HepG2 (cell line): ENCODE measurements around the gene ENTPD7. TPM values are rescaled to one million over a fixed set of nuclear protein-coding genes. Genes with fewer than 3 reads are reported as not detected.

Experiments
- CBX1 ChIP-seq: IDR thresholded peaks from one replicate; pipeline ENCODE4 v1.6.1; 2016; ENCODE audit warnings: antibody characterized with exemption, low read depth
- FOSL1 ChIP-seq: sonication (generic); formaldehyde crosslinking; IDR thresholded peaks from 2 replicates; pipeline ENCODE4 v1.9.0; 2021; ENCODE audit warnings: missing genetic modification reagents, borderline replicate concordance
- KDM2A ChIP-seq: sonication (generic); formaldehyde crosslinking; IDR thresholded peaks from 2 replicates; pipeline ENCODE4 v1.4.0; 2020; ENCODE audit warnings: low read depth, missing genetic modification reagents, borderline replicate concordance
- NCOA1 ChIP-seq: sonication (generic); formaldehyde crosslinking; IDR thresholded peaks from 2 replicates; pipeline ENCODE4 v1.9.0; 2021; ENCODE audit warnings: missing genetic modification reagents
- NR2C2 ChIP-seq: sonication (generic); formaldehyde crosslinking; IDR thresholded peaks from 2 replicates; pipeline ENCODE4 v1.4.0; 2020; ENCODE audit warnings: missing genetic modification reagents, mild to moderate bottlenecking, moderate library complexity, borderline replicate concordance
- ONECUT2 ChIP-seq: sonication (generic); formaldehyde crosslinking; IDR thresholded peaks from 2 replicates; pipeline ENCODE4 v1.4.0; 2020; ENCODE audit warnings: missing genetic modification reagents
- PHF5A ChIP-seq: IDR thresholded peaks from one replicate; pipeline ENCODE4 v1.6.1; 2018; ENCODE audit warnings: low read depth, missing genetic modification reagents; ENCODE audit not compliant: unreplicated experiment
- POLR2AphosphoS5 ChIP-seq: IDR thresholded peaks from 2 replicates; pipeline ENCODE4 v1.6.1; 2012; ENCODE audit warnings: low read depth, low read length
- PRMT3 ChIP-seq: sonication (generic); formaldehyde crosslinking; IDR thresholded peaks from 2 replicates; pipeline ENCODE4 v1.8.1; 2022; ENCODE audit warnings: low read depth, mild to moderate bottlenecking, moderate library complexity, missing genetic modification reagents, borderline replicate concordance
- TFDP1 ChIP-seq: IDR thresholded peaks from 2 replicates; pipeline ENCODE4 v1.6.1; 2016; ENCODE audit warnings: missing compliant biosample characterization, missing genetic modification reagents, borderline replicate concordance
- YY1 ChIP-seq: IDR thresholded peaks from 2 replicates; pipeline ENCODE4 v1.6.1; 2011; ENCODE audit warnings: low read length, low read depth, moderate library complexity, mild to moderate bottlenecking; ENCODE audit not compliant: insufficient read depth, insufficient replicate concordance
- ZFP90 ChIP-seq: sonication (generic); formaldehyde crosslinking; IDR thresholded peaks from 2 replicates; pipeline ENCODE4 v1.8.0; 2022; ENCODE audit warnings: missing genetic modification reagents, mild to moderate bottlenecking, inconsistent platforms, borderline replicate concordance
- ZNF501 ChIP-seq: sonication (generic); formaldehyde crosslinking; IDR thresholded peaks from 2 replicates; pipeline ENCODE4 v1.5.1; 2020; ENCODE audit warnings: mild to moderate bottlenecking, moderate library complexity, missing genetic modification reagents
- ZNF788 ChIP-seq: sonication (generic); formaldehyde crosslinking; IDR thresholded peaks from 2 replicates; pipeline ENCODE4 v1.5.0; 2020; ENCODE audit warnings: mild to moderate bottlenecking, missing genetic modification reagents, borderline replicate concordance
- polyA plus RNA-seq, 8 experiments: library from polyadenylated mRNA; depleted of rRNA in 3 of 8; stranded (reverse) in 7 of 8; unstranded in 1 of 8; fragments of >200 nt; fragmentation: Illumina TruSeq in 4 of 8; extraction: Trizol in 4 of 8; gene quantifications; 2 replicates each; pipeline versions ENCODE4 v1.2.1 to v1.2.3, GENCODE V29; 2011 to 2016; ENCODE audit warnings: low read depth in 4 of 8, missing spikeins in 1 of 8, mixed read lengths in 1 of 8; ENCODE audit not compliant: insufficient read depth in 1 of 8
- total RNA-seq, 5 experiments: library from RNA; depleted of rRNA; stranded (reverse); fragments of >200 nt; fragmentation: Illumina TruSeq; extraction: Trizol; gene quantifications; 2 replicates each; pipeline ENCODE4 v1.2.3, GENCODE V29; 2016; ENCODE audit warnings: low read depth in 1 of 5
- TF ChIP-seq, protein P1 (sequence below): sonication (generic); formaldehyde crosslinking; IDR thresholded peaks from one replicate; pipeline ENCODE4 v1.5.1; 2020; ENCODE audit warnings: mild to moderate bottlenecking, missing genetic modification reagents; ENCODE audit errors: not compliant biosample characterization
- TF ChIP-seq, protein P2 (sequence below): sonication (generic); formaldehyde crosslinking; IDR thresholded peaks from 2 replicates; pipeline ENCODE4 v1.8.1; 2023; ENCODE audit warnings: missing genetic modification reagents, inconsistent platforms, borderline replicate concordance

The ENTPD7 gene
- total and polyA plus RNA-seq, 2 of the 13 experiments (the other 11 are each of a cell fraction or from before 2014, with no cell fraction given): 7.6 to 36.5 TPM

GRCh38 chr10:99659031-99659867, at the start of gene ENTPD7 (continued):
- TF ChIP-seq NR2C2 (CRISPR knock-in tag): peak; percentile 18; the same call in 1 of the 2 replicates
- peak; percentile 56; the same call in 1 of the 2 replicates for TF ChIP-seq ZFP90 (CRISPR knock-in tag)
- peak; percentile 80; the same call in 1 of the 2 replicates for TF ChIP-seq ZNF501 (CRISPR knock-in tag)
- TF ChIP-seq TFDP1 (CRISPR knock-in tag): peak; percentile 62; the same call in 1 of the 2 replicates
- TF ChIP-seq ONECUT2 (CRISPR knock-in tag): no peak
- TF ChIP-seq YY1: peak; percentile 26
- peak; percentile 69 for TF ChIP-seq ZNF788 (CRISPR knock-in tag)
- TF ChIP-seq NCOA1: no peak
- TF ChIP-seq FOSL1 (CRISPR knock-in tag): 0 out of 2 replicates have a peak, but pooled peaks have one; percentile 18
- peak; percentile 74 for TF ChIP-seq KDM2A (CRISPR knock-in tag)
- TF ChIP-seq PHF5A (CRISPR knock-in tag): no peak
- TF ChIP-seq CBX1: peak; percentile 20
- 0 out of 2 replicates have a peak, but pooled peaks have one; percentile 21 for TF ChIP-seq PRMT3 (CRISPR knock-in tag)
- TF ChIP-seq, protein P1, sequence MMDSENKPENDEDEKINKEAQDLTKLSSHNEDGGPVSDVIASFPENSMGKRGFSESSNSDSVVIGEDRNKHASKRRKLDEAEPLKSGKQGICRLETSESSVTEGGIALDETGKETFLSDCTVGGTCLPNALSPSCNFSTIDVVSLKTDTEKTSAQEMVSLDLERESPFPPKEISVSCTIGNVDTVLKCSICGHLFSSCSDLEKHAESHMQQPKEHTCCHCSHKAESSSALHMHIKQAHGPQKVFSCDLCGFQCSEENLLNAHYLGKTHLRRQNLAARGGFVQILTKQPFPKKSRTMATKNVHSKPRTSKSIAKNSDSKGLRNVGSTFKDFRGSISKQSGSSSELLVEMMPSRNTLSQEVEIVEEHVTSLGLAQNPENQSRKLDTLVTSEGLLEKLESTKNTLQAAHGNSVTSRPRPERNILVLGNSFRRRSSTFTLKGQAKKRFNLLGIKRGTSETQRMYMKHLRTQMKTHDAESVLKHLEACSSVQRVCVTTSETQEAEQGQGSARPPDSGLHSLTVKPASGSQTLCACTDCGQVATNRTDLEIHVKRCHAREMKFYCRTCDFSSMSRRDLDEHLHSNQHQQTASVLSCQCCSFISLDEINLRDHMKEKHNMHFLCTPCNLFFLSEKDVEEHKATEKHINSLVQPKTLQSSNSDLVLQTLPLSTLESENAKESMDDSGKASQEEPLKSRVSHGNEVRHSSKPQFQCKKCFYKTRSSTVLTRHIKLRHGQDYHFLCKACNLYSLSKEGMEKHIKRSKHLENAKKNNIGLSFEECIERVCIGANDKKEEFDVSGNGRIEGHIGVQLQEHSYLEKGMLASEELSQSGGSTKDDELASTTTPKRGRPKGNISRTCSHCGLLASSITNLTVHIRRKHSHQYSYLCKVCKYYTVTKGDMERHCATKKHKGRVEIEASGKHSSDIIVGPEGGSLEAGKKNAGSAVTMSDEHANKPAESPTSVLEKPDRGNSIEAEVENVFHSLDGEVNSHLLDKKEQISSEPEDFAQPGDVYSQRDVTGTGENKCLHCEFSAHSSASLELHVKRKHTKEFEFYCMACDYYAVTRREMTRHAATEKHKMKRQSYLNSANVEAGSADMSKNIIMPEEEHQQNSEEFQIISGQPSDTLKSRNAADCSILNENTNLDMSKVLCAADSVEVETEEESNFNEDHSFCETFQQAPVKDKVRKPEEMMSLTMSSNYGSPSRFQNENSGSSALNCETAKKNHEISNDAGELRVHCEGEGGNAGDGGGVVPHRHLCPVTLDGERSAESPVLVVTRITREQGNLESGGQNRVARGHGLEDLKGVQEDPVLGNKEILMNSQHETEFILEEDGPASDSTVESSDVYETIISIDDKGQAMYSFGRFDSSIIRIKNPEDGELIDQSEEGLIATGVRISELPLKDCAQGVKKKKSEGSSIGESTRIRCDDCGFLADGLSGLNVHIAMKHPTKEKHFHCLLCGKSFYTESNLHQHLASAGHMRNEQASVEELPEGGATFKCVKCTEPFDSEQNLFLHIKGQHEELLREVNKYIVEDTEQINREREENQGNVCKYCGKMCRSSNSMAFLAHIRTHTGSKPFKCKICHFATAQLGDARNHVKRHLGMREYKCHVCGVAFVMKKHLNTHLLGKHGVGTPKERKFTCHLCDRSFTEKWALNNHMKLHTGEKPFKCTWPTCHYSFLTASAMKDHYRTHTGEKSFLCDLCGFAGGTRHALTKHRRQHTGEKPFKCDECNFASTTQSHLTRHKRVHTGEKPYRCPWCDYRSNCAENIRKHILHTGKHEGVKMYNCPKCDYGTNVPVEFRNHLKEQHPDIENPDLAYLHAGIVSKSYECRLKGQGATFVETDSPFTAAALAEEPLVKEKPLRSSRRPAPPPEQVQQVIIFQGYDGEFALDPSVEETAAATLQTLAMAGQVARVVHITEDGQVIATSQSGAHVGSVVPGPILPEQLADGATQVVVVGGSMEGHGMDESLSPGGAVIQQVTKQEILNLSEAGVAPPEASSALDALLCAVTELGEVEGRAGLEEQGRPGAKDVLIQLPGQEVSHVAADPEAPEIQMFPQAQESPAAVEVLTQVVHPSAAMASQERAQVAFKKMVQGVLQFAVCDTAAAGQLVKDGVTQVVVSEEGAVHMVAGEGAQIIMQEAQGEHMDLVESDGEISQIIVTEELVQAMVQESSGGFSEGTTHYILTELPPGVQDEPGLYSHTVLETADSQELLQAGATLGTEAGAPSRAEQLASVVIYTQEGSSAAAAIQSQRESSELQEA (CRISPR knock-in tag): peak; percentile 46
- peak; percentile 78; the same call in 1 of the 2 replicates for TF ChIP-seq POLR2AphosphoS5
- TF ChIP-seq, protein P2, sequence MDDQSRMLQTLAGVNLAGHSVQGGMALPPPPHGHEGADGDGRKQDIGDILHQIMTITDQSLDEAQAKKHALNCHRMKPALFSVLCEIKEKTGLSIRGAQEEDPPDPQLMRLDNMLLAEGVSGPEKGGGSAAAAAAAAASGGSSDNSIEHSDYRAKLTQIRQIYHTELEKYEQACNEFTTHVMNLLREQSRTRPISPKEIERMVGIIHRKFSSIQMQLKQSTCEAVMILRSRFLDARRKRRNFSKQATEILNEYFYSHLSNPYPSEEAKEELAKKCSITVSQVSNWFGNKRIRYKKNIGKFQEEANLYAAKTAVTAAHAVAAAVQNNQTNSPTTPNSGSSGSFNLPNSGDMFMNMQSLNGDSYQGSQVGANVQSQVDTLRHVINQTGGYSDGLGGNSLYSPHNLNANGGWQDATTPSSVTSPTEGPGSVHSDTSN (CRISPR knock-in tag): 0 out of 2 replicates have a peak, but pooled peaks have one; percentile 14
